ENCODE data around the gene N4BP2L1. TPM values are rescaled to one million over a fixed set of nuclear protein-coding genes. Genes with fewer than 3 reads are reported as not detected.

Gene N4BP2L1
- total and polyA plus RNA-seq, 2 of the 8 experiments (the other 6 are each of a cell fraction or from before 2014, with no cell fraction given), result 1.3 to 3.1 TPM

DNA sequence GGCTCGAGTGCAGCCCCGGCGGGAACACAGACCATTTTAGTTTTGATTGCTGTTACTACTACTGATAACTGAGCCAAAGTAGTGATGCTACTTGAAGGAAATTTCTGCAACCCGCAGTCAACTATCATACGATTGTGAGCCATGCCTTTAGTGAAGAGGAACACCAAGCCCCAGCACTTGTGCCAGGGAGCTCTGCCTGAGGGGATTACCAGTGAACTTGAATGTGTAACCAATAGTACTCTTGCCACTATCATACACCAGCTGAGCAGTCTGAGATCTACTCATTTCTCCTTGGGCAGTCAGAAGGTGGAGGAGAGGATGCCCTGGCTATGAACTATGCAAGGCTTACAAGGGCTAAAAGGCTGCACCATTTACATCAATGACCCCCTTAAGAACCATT, 49.0 kb upstream of the N4BP2L1 start (continued):
- TF ChIP-seq CHD7 (IDR thresholded peaks at IDR 0.05; ENCODE audit: insufficient replicate concordance, low read length) (no peak), BRCA1 (IDR thresholded peaks at IDR 0.05; ENCODE audit: low read depth, low read length) (no peak)

All from H1 (cell line).